ENCODE results near the gene LRRC4. TPM values are rescaled to one million over a fixed set of nuclear protein-coding genes. Genes with fewer than 3 reads are reported as not detected.

LRRC4 gene
- total RNA-seq, 1 experiment from 2014 or later, result 10.4 TPM

- Histone ChIP-seq H3K56ac (ENCODE audit: insufficient read length, low read depth, low read length) (no peak overlapping the region), H3K4ac (ENCODE audit: low read depth, low read length) (no peak overlapping the region), H3K4me2 (ENCODE audit: insufficient read depth, insufficient read length, low read length) (no peak overlapping the region), H4K20me1 (ENCODE audit: control insufficient read depth, insufficient read depth, insufficient read length) (no peaks in the 10 kb centered on the region), H2BK120ac (ENCODE audit: low read depth, low read length, poor library complexity, severe bottlenecking) (no peak overlapping the region), H3K23ac (ENCODE audit: insufficient read length, low read depth, low read length) (no peak overlapping the region), H3K27me3 (ENCODE audit: insufficient read depth, low read length) (no peaks in the 10 kb centered on the region), H3K23me2 (ENCODE audit: insufficient read length, low read depth, low read length, poor library complexity, severe bottlenecking) (no peaks in the 10 kb centered on the region), H3K9me3 (ENCODE audit: control insufficient read depth, low read depth, low read length) (no peaks in the 10 kb centered on the region), H4K8ac (replicated peaks; ENCODE audit: insufficient read length, low read depth, low read length) (no peak overlapping the region), H2BK12ac (ENCODE audit: insufficient read length, low read depth, low read length) (no peak overlapping the region), H3K79me1 (ENCODE audit: insufficient read depth, low read depth, low read length, poor library complexity, severe bottlenecking) (no peaks in the 10 kb centered on the region), H2AFZ (ENCODE audit: low read length) (no peak overlapping the region), H3K14ac (ENCODE audit: insufficient read depth, low read length) (no peak overlapping the region), H2AK5ac (ENCODE audit: insufficient read length, low read length) (no peak overlapping the region), H4K91ac (ENCODE audit: insufficient read length, low read depth, low read length) (no peak overlapping the region), H2BK5ac (ENCODE audit: insufficient read length, low read length) (no peak overlapping the region), H3K4me1 (ENCODE audit: insufficient read depth, low read length) (peaks cover 14% of the 10 kb centered on the region; the same call in 1 of the 2 replicates), H2BK15ac (ENCODE audit: low read depth, low read length) (no peak overlapping the region), H3T11ph (ENCODE audit: low read length) (no peak overlapping the region), H3K27ac (ENCODE audit: insufficient read length, low read depth, low read length) (no peak overlapping the region), H3K18ac (ENCODE audit: insufficient read length, low read depth, low read length) (no peak overlapping the region), H4K5ac (ENCODE audit: insufficient read length, low read depth, low read length) (no peak overlapping the region), H2BK20ac (ENCODE audit: low read depth, low read length, poor library complexity, severe bottlenecking) (no peak overlapping the region), H3K9ac (ENCODE audit: extremely low read depth, insufficient read length, low read length) (no peak overlapping the region), H3K79me2 (ENCODE audit: insufficient read depth, low read length) (no peaks in the 10 kb centered on the region)
- TF ChIP-seq, protein P1, sequence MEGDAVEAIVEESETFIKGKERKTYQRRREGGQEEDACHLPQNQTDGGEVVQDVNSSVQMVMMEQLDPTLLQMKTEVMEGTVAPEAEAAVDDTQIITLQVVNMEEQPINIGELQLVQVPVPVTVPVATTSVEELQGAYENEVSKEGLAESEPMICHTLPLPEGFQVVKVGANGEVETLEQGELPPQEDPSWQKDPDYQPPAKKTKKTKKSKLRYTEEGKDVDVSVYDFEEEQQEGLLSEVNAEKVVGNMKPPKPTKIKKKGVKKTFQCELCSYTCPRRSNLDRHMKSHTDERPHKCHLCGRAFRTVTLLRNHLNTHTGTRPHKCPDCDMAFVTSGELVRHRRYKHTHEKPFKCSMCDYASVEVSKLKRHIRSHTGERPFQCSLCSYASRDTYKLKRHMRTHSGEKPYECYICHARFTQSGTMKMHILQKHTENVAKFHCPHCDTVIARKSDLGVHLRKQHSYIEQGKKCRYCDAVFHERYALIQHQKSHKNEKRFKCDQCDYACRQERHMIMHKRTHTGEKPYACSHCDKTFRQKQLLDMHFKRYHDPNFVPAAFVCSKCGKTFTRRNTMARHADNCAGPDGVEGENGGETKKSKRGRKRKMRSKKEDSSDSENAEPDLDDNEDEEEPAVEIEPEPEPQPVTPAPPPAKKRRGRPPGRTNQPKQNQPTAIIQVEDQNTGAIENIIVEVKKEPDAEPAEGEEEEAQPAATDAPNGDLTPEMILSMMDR (conservative IDR thresholded peaks at IDR 0.05), result no peak
- Mint-ChIP-seq H3K36me3 (ENCODE audit: insufficient read depth in 1 of 3, low read depth in 3 of 3) (peaks cover 0 to 13% (median 0%) of the 10 kb centered on the region in 3 experiments; a peak in 4 of 7 replicates), H3K27me3 (ENCODE audit: low read depth) (no peaks in the 10 kb centered on the region), H3K27ac (peak overlapping the region in 1 of 3 experiments; percentile 72; a peak in 1 of 7 replicates), H3K4me1 (peaks cover 40 to 51% of the 10 kb centered on the region in 2 experiments), H3K4me3 (no peak overlapping the region; a peak in 1 of 5 replicates), H3K9me3 (no peaks in the 10 kb centered on the region)
- DNase-seq, result no peak
- WGBS (ENCODE audit: extremely low coverage, insufficient read length, low lambda C conversion rate), result no CpG with 5 or more reads among the region's 6 CpGs
Observed at GRCh38 chr7:128017460-128017859, 13.8 kb downstream of the LRRC4 start.
